Right lobe of liver (tissue), 4 donors: Measurements from ENCODE around the gene PSMB10.

Experiments used
- POLR2A ChIP-seq: fragments of 450-650 bp; IDR thresholded peaks from one replicate; pipeline ENCODE4 v1.6.1; 2017; ENCODE audit warnings: antibody characterized with exemption, mild to moderate bottlenecking
- TF ChIP-seq, protein P1 (sequence below), 4 donors: fragments of 200-600 bp in 3 of 4; fragments of 450-650 bp in 1 of 4; IDR thresholded peaks; one replicate each; pipeline versions ENCODE4 v1.5.1 to v1.8.0; 2016 to 2022; ENCODE audit warnings: antibody characterized with exemption in 4 of 4, mild to moderate bottlenecking in 2 of 4
- donor health status: DM: no; HTN: no; CAD: no.
- donor health status: DM: no; HTN: no; CAD: no.
- donor health status: DM: no; HTN: yes; CAD: no.

GRCh38 chr16:67975321-67976105, 38.9 kb upstream of the PSMB10 start:
- TF ChIP-seq, protein P1, sequence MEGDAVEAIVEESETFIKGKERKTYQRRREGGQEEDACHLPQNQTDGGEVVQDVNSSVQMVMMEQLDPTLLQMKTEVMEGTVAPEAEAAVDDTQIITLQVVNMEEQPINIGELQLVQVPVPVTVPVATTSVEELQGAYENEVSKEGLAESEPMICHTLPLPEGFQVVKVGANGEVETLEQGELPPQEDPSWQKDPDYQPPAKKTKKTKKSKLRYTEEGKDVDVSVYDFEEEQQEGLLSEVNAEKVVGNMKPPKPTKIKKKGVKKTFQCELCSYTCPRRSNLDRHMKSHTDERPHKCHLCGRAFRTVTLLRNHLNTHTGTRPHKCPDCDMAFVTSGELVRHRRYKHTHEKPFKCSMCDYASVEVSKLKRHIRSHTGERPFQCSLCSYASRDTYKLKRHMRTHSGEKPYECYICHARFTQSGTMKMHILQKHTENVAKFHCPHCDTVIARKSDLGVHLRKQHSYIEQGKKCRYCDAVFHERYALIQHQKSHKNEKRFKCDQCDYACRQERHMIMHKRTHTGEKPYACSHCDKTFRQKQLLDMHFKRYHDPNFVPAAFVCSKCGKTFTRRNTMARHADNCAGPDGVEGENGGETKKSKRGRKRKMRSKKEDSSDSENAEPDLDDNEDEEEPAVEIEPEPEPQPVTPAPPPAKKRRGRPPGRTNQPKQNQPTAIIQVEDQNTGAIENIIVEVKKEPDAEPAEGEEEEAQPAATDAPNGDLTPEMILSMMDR (IDR thresholded peaks at IDR 0.05): no peak
- TF ChIP-seq POLR2A: no peak
